Retinal pigment epithelial cell (primary cell): ENCODE results near the gene ZNF792.
"Not testable (repeated sequence)": the region's sequence is repeated elsewhere in the genome, so short reads cannot be mapped to it uniquely, and the experiment has no call there.

Experiments used
- DNase-seq: peaks from one replicate; pipeline ENCODE4 v3.0.0-alpha.2; 2010; ENCODE audit warnings: low read depth
- H3K4me3 ChIP-seq: 2 replicates; pipeline ENCODE4 v1.5.1; 2011; ENCODE audit warnings: mild to moderate bottlenecking, low read length, control low read depth, moderate library complexity
- CTCF ChIP-seq: conservative IDR thresholded peaks from 2 replicates; pipeline ENCODE4 v1.5.1; 2011; ENCODE audit warnings: low read depth, low read length, control low read depth, inconsistent platforms

ZNF792 gene

DNA sequence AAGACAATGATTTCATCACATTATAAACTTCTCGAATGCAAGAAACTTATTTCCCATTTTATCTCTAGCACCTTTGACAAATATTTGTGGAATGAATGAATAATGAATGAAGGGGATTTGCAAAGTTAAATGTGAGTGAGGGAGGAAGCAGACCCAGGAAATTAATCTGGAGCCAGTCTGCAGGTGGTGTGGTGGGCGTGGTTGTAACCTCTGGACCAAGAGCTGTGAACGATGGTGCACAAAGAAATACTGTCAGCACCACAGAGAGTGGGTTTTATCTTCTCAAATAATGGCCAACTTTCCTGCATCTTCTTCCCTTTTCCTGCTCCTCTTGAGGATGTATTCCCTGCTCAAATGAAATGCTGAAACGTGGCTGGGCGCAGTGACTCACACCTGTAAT lies 11.0 kb upstream of the ZNF792 start:
- DNase-seq, result no peak
- H3K4me3 ChIP-seq, result no peak overlapping the region
- no peak for TF ChIP-seq CTCF

- TF ChIP-seq CTCF, result no peak
- DNase-seq, result no peak
Measured at GRCh38 chr19:34974646-34975045, 10.6 kb upstream of the ZNF792 start.

GRCh38 chr19:34972163-34972705 lies 8.2 kb upstream of the ZNF792 start:
- no peak for TF ChIP-seq CTCF
- no peak for DNase-seq

More at GRCh38 chr19:34974646-34975045, 10.6 kb upstream of the ZNF792 start:
- no peak overlapping the region for H3K4me3 ChIP-seq

GRCh38 chr19:34970185-34970780 lies 6.3 kb upstream of the ZNF792 start:
- DNase-seq, H3K4me3 ChIP-seq: not testable (repeated sequence)

More at GRCh38 chr19:34972163-34972705, 8.2 kb upstream of the ZNF792 start:
- no peak overlapping the region for H3K4me3 ChIP-seq

DNA sequence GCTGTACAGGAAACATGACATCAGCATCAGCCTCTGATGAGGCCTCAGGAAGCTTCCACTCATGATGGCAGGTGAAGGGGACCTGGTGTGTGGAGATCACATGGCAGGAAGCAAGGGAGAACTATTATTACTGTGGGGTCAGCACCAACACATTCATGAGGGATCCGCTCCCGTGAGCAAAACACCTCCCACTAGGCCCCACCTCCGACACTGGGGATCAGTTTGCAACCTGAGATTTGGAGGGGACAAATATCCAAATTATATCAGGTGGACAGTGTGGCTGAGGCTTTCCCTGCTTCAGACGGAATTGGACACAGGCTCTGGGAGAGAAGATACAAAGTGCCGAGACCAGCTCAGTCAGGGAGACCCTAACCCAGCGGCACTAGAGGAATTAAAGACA lies 5.7 kb upstream of the ZNF792 start:
- no peak for TF ChIP-seq CTCF
- no peak for DNase-seq
- no peak overlapping the region for H3K4me3 ChIP-seq

- no peak overlapping the region for H3K4me3 ChIP-seq
- no peak for TF ChIP-seq CTCF
- DNase-seq, result no peak
Measured at GRCh38 chr19:34967551-34967950, 3.5 kb upstream of the ZNF792 start.

- not testable (repeated sequence) for DNase-seq
Measured at GRCh38 chr19:34965505-34965904, 1.5 kb upstream of the ZNF792 start.

DNA sequence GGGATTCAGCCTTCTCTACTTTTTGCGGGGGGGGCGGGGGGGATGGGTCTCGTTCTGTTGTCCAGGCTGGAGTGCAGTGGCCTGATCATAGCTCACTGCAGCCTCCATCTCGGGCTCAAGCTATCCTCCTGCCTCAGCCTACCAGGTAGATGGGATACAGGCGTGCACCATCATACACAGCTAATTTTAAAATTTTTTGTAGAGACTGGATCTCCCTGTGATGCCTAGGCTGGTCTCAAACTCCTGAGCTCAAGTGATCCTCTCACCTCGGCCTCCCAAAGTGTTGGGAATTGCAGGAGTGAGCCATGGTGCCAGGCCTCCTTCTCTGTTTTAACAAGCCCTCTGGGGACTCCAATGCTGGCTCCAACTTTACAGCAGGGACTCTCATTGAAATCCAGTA lies 569 bp upstream of the ZNF792 start:
- no peak for DNase-seq
- TF ChIP-seq CTCF, result no peak
- H3K4me3 ChIP-seq, result peak overlapping the region; percentile 70

More at GRCh38 chr19:34965505-34965904, 1.5 kb upstream of the ZNF792 start:
- not testable (repeated sequence) for H3K4me3 ChIP-seq
